ENCODE data around the gene PPCDC. TPM values are rescaled to one million over a fixed set of nuclear protein-coding genes. Genes with fewer than 3 reads are reported as not detected.

The PPCDC gene
- total RNA-seq, 1 donor from 2014 or later, result 19.1 TPM

GRCh38 chr15:75049392-75049791 is 26.0 kb downstream of the PPCDC start:
- Mint-ChIP-seq H3K27me3 (no peaks in the 10 kb centered on the region), H3K4me3 (no peak overlapping the region), H3K4me1 (ENCODE audit: unreplicated experiment) (peaks cover 16% of the 10 kb centered on the region), H3K36me3 (peaks cover 7% of the 10 kb centered on the region), H3K27ac (no peak overlapping the region), H3K9me3 (no peaks in the 10 kb centered on the region)
- no peak for DNase-seq (ENCODE audit: extremely low spot score, unreplicated experiment)
- TF ChIP-seq CTCF (conservative IDR thresholded peaks at IDR 0.05), result no peak

GRCh38 chr15:75050283-75050682 is 26.9 kb downstream of the PPCDC start:
- peaks cover 13% of the 10 kb centered on the region for H3K4me1 Mint-ChIP-seq (ENCODE audit: unreplicated experiment)
- no peak overlapping the region for H3K27ac Mint-ChIP-seq
- H3K27me3 Mint-ChIP-seq, result no peaks in the 10 kb centered on the region
- no peak overlapping the region for H3K4me3 Mint-ChIP-seq
- no peak for TF ChIP-seq CTCF (conservative IDR thresholded peaks at IDR 0.05)
- no peaks in the 10 kb centered on the region for H3K9me3 Mint-ChIP-seq
- peaks cover 3% of the 10 kb centered on the region for H3K36me3 Mint-ChIP-seq
- no peak for DNase-seq (ENCODE audit: extremely low spot score, unreplicated experiment)

DNA sequence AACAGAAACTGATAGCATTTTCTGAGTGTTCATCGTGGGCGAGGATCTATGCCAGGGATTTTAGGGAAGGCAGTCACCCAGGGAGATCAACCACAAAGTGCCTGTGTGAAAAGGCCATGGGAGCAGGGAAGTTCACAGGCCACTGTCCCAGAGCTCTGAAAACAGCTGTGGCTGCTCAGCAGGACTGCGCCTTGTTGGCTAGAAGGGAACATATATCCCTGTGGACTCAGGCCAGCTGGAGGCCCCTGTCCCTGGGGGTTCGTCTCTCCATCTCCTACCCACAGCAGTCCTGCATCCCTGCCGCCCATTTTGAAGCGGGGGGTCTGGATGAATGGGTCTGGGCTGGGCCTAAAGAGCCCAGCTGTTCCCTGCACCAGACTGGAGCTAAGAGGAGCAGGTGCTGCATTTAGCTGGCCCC is 27.8 kb downstream of the PPCDC start:
- no peak for TF ChIP-seq CTCF (conservative IDR thresholded peaks at IDR 0.05)
- Mint-ChIP-seq H3K4me3 (no peak overlapping the region), H3K27ac (no peak overlapping the region), H3K27me3 (no peaks in the 10 kb centered on the region), H3K9me3 (no peaks in the 10 kb centered on the region), H3K4me1 (ENCODE audit: unreplicated experiment) (peaks cover 13% of the 10 kb centered on the region), H3K36me3 (peaks cover 3% of the 10 kb centered on the region)
- no peak for DNase-seq (ENCODE audit: extremely low spot score, unreplicated experiment)

DNA sequence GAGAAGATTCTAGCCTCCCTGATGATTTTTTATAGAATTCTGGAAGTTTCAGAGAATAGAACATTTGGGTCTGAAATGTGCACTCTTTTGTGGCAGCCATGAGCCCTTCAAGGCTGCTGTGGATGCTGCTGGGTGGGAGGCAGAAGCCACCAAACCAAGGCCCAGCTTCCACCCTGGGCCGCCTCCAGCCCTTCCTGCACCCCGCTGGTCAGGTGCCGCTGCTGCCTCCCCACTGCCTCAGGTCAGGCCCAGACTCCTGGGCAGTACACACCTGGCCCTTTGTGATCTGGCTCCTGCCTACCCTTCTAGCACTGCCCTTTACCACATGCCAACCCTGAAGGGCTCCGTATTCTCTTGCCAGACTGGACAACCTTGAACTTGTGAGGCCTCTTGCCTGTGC is 28.3 kb downstream of the PPCDC start:
- Mint-ChIP-seq H3K4me3 (no peak overlapping the region), H3K9me3 (no peaks in the 10 kb centered on the region), H3K27ac (no peak overlapping the region), H3K36me3 (no peaks in the 10 kb centered on the region), H3K4me1 (ENCODE audit: unreplicated experiment) (peaks cover 8% of the 10 kb centered on the region), H3K27me3 (no peaks in the 10 kb centered on the region)
- no peak for DNase-seq (ENCODE audit: extremely low spot score, unreplicated experiment)
- TF ChIP-seq CTCF (conservative IDR thresholded peaks at IDR 0.05), result no peak

DNA sequence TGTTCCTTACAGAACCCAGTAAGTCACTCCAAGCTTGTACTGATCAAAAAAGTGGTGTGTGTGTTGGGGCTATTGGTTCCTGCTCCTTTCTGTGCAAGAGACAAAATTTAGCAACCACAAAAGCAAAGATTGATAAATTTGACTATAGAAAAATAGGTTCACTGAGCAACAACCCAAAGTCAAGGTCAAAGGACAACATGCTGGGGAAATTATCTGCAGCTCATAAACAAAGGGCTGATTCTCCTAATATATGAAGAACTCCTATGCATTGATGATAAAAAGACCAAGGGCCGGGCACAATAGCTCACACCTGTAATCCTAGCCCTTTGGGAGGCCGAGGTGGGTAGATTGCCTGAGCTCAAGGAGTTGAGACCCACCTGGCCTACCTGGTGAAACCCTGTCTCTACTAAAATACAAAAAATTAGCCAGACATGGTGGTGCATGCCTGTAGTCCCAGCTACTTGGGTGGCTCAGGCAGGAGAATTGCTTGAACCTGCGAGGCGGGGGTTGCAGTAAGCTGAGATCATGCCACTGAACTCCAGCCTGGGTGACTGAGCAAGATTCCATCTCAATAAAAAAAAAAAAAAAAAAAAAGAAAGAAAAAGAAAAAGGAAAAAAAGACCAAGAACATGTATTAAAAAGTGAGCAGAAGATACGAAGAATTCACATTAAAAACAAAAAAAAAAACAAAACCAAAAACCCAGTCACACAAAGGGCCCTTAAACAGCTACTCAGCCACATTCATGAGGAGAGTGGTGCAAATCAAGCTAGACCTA is 29.8 kb downstream of the PPCDC start:
- Mint-ChIP-seq H3K4me3 (no peak overlapping the region), H3K27ac (no peak overlapping the region), H3K36me3 (peaks cover 3% of the 10 kb centered on the region), H3K4me1 (ENCODE audit: unreplicated experiment) (peaks cover 11% of the 10 kb centered on the region), H3K9me3 (peaks cover 1% of the 10 kb centered on the region), H3K27me3 (no peaks in the 10 kb centered on the region)
- TF ChIP-seq CTCF (conservative IDR thresholded peaks at IDR 0.05), result no peak
- no peak for DNase-seq (ENCODE audit: extremely low spot score, unreplicated experiment)

All from type B pancreatic cell (in vitro differentiated cells).